ENCODE results near the gene SLC6A9.
A peak's percentile ranks its signal among the peaks of the same experiment; 100 is the strongest.

Gene SLC6A9

DNA sequence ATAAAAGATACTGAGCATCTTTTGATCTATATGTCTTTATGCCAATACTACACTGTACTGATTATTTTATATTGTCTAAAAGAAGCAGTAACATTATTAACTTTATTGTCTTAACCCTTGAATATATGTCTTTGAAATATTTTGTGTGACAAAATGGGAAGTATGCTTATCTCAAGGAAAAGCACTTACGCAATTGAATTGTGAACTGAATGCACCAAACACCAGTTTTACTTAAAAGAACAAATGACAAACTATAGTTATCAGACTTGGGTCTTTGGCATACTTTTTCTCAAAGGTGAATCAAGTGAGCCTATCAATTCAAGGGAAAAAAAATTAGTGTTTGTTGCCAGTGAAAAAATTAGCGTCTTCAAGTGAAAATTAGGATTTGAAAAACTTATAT is 9.2 kb upstream of the SLC6A9 start:
- no peak for DNase-seq (ENCODE audit: extremely low read depth, low read depth)
- TF ChIP-seq, protein P1, sequence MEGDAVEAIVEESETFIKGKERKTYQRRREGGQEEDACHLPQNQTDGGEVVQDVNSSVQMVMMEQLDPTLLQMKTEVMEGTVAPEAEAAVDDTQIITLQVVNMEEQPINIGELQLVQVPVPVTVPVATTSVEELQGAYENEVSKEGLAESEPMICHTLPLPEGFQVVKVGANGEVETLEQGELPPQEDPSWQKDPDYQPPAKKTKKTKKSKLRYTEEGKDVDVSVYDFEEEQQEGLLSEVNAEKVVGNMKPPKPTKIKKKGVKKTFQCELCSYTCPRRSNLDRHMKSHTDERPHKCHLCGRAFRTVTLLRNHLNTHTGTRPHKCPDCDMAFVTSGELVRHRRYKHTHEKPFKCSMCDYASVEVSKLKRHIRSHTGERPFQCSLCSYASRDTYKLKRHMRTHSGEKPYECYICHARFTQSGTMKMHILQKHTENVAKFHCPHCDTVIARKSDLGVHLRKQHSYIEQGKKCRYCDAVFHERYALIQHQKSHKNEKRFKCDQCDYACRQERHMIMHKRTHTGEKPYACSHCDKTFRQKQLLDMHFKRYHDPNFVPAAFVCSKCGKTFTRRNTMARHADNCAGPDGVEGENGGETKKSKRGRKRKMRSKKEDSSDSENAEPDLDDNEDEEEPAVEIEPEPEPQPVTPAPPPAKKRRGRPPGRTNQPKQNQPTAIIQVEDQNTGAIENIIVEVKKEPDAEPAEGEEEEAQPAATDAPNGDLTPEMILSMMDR (IDR thresholded peaks at IDR 0.05; ENCODE audit: low read depth, low read length) = no peak

DNA sequence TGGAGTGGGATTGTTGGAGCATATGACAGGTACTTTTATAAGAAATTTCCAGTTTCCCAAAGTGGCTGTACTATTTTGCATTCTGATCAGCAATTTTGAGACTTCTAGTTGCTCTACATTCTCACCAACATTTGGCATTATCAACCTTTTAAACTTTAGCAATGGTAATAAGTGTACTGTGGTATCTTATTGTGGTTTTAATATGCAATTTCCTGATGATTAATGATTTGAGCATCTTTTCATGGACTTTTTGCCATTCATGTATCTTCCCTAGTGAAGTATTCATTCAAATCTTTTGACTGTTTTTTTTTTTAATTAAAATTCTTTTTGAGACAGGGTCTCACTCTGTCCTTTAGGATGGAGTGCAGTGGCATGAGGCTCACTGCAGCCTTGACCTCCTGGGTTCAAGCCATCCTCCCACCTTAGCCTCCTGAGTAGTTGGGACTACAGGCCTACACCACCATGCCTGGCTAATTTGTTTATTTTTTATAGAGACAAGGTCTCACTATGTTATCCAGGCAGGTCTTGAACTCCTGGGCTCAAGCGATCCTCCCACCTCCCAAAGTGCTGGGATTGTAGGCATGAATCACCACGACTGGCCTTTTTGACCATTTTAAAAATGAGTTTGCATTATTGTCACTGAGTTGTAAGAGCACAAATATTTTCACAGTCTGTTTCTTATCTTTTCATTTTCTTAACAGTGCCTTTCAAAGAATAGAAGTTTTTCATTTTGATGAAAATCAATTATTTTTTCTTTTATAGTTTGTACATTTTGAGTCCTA is 7.8 kb upstream of the SLC6A9 start:
- DNase-seq (ENCODE audit: extremely low read depth, low read depth) = no peak
- TF ChIP-seq, protein P1 (IDR thresholded peaks at IDR 0.05; ENCODE audit: low read depth, low read length) = no peak

DNA sequence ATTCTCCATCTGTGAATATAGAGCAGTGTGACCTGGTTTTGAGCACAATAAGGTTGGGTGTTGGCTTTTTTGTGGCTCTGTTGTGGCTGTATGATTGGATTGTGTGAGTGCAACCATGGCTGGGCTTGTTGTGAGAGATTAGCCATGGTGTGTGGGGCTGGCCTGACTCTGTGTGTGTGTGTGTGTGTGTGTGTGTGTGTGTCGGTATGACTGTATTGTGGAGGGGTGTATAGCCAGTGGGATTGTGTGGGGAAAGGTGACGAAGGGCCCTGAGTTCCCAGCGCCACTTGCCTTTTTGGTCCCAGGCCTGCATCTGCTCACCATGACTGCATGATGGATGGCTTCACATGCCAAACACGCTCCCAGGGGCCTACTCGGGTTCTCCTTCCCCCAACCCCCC is 5.9 kb upstream of the SLC6A9 start:
- TF ChIP-seq, protein P1 (IDR thresholded peaks at IDR 0.05; ENCODE audit: low read depth, low read length) = no peak
- DNase-seq (ENCODE audit: extremely low read depth, low read depth) = no peak

DNA sequence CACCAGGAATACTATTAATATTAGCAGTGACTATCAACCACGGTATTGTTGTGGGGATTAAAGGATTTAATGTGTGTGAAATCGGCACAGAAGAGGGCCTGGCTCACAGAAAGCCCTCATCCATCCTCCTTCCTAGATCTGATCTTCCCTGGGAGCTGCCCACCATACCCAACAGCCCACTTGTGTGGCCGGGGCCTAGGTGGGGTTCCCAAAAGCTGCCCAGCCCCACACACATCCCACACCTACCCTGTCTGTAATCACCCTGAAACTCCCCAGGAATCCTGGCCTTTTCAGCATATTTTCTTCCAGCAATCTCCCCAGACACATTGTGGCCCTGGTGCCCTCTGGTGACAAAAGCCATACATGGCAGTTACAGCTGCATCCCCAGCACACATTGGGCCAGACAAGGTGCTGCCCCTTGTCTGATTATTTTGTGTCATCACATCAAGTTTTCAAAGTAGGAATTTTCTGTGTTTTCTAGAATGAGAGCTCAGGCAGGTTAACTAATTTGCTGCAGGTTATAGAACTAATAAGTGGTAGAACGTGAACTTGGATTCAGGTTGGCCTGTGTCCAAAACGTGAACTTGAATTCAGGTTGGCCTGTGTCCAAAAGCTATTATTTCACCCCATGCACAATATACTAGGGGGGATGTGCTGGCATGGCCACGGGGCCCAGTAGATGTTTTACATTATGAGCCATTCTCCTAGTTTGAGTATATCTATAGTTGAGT is 5.3 kb upstream of the SLC6A9 start:
- no peak for DNase-seq (ENCODE audit: extremely low read depth, low read depth)
- TF ChIP-seq, protein P1 (IDR thresholded peaks at IDR 0.05; ENCODE audit: low read depth, low read length) = peak; percentile 87

DNA sequence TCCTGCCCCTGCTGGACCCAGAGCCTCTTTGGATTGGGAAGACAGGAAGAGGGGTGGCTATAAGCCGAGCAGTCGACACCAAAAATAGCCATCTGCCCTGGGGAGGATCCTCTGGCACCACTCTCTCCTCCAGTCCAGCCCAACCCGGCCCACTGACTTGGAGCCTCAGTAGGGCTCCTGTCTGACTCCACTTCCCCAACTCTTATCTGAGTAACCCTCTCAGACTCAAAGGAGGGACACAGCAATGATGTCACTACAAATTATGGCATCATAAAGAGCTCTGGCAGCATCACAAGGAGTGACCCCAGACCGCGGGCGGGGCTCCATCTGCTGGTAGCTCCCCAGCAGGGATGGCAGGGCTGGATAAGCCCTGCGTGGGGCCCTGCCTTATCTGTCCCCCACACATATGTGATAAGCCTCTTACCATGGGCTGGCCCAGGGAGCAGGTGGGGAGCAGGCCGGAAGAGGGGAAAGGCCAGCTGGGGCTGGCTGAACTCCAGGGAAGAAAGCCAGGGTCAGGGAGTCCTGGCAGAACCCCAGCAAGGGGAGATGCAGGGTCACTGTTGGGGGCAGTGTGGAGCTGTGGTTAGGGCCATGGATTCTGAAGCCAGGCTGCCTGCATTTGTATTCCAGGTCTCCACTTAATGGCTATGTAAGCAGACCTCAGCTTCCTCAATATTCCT is 4.6 kb upstream of the SLC6A9 start:
- TF ChIP-seq, protein P1 (IDR thresholded peaks at IDR 0.05; ENCODE audit: low read depth, low read length) = peak; percentile 8
- DNase-seq (ENCODE audit: extremely low read depth, low read depth) = no peak

DNA sequence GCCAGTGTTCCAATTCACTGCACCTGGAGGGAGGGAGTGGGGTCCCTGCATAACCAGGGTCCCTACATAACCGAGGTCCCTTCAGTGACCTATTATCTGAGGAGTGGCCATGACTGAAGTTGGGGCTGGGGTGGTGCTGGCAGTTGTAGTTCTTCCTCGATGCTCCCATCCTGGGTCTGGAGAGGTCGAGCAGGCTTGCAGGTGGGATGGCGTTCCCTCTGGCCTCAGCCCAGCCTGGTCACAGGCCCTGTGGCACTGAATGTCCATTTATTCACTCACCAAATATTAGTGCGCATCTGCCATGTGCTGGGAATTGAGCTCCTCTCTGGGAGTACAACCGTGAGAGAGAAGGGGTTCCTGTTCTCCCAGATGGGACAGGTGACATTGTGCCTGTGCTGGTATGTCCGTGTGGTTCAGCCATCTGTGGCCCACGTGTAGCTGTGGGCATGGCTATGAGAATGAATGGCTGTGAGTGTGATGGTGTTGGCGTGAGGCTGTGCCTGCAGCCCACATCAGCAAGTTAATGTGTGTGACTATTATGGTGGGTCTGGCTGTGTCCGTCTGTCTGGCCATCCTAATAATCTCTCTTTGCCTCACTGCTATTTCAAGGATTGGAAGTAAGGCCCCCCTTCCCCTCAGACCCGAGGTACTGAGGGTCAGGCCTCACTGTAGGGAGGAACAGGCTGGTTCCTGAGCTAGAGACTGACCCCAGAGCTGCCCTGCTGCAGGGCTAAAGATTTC is 3.9 kb upstream of the SLC6A9 start:
- DNase-seq (ENCODE audit: extremely low read depth, low read depth) = no peak
- TF ChIP-seq, protein P1 (IDR thresholded peaks at IDR 0.05; ENCODE audit: low read depth, low read length) = no peak
